CD4-positive, alpha-beta T cell treated with Interleukin-4 for 1 hour (primary cell): ENCODE measurements around the gene PPP1R1B.

Experiments used
- DNase-seq, 2 donors: peaks; one replicate each; pipeline ENCODE4 v3.0.0-alpha.2; 2020 to 2022

PPP1R1B gene

DNA sequence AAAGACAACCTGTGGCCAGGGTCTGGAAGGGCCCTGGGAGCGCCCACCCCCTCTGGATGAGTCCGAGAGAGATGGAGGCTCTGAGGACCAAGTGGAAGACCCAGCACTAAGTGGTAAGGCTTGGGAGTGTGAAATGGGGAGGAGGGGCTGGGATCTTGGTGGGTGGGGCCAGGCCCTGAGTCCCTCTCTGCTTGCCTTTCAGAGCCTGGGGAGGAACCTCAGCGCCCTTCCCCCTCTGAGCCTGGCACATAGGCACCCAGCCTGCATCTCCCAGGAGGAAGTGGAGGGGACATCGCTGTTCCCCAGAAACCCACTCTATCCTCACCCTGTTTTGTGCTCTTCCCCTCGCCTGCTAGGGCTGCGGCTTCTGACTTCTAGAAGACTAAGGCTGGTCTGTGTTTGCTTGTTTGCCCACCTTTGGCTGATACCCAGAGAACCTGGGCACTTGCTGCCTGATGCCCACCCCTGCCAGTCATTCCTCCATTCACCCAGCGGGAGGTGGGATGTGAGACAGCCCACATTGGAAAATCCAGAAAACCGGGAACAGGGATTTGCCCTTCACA is 8.9 kb downstream of the PPP1R1B start:
- no peak for DNase-seq

- DNase-seq: no peak
Measured at GRCh38 chr17:39636587-39636926, 9.8 kb downstream of the PPP1R1B start.

- peak; percentile 90 for DNase-seq
Measured at GRCh38 chr17:39636927-39637736, 10.4 kb downstream of the PPP1R1B start, which contains the start of gene STARD3. TSS of gene STARD3 (plus strand) at chr17:39637144. CDS start at chr17:39653532, 16,388 bp downstream.

DNA sequence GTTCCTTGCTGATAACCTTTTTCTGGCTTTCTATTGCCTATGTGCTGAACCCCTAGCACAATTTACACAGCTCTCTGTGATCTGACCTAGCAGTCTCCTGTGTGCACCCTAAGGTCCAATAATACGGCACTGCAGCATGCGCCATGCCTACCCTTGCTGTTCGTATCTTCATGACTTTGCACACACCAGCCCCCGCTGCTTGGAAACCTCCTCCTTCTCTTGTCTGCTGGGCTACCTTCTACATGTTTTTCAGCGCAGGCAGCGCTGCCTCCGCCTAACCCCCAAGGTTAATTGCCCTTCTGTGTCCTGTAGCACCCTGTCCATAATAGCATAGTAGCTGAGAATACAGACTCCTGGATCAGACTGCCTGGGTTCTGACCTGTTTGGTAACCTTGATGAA is 11.6 kb downstream of the PPP1R1B start:
- DNase-seq: no peak

GRCh38 chr17:39639043-39639442 is 12.3 kb downstream of the PPP1R1B start:
- DNase-seq: no peak

- no peak for DNase-seq
Measured at GRCh38 chr17:39639566-39640458, 13.1 kb downstream of the PPP1R1B start.

DNA sequence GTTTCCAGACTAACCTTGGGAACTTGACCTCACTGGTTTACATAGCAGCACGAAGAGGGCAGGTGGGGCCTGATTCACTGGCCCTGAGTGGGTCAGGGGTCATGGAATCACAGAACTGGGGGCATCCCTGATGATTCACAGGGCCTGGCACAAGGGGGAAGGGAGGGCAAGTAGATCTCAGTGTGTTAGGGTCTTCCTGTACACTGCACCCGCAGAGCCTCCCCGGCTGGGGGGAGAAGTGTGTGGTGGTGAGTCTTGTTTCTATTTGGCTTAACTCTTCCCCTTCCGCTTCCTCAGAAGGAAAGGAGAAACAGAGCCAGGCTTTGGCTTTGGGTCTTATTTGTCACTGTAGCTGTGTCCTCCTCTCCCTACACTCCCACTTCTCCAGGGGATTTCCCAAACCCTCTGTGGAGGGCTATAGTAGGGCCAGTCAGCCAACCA is 13.9 kb downstream of the PPP1R1B start:
- no peak for DNase-seq

DNA sequence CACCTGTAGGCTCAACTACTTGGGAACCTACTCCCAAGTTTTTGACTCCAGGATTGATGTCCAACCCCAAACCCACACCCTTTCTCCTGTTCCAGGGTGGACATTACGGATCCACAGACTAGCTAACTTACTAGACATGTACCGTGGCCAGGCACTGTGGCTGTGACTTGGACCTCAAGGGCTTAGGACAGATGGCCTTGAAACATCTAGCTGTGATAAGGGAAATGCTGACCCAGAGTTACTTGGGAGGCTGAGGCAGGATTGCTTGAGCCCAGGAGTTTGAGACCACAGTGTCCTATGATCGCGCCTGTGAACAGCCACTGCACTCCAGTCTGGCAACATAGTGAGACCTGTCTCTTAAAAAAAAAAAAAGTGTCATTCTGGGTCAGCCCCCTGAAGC is 14.3 kb downstream of the PPP1R1B start:
- no peak for DNase-seq

- DNase-seq: no peak
Measured at GRCh38 chr17:39641883-39642282, 15.1 kb downstream of the PPP1R1B start.

DNA sequence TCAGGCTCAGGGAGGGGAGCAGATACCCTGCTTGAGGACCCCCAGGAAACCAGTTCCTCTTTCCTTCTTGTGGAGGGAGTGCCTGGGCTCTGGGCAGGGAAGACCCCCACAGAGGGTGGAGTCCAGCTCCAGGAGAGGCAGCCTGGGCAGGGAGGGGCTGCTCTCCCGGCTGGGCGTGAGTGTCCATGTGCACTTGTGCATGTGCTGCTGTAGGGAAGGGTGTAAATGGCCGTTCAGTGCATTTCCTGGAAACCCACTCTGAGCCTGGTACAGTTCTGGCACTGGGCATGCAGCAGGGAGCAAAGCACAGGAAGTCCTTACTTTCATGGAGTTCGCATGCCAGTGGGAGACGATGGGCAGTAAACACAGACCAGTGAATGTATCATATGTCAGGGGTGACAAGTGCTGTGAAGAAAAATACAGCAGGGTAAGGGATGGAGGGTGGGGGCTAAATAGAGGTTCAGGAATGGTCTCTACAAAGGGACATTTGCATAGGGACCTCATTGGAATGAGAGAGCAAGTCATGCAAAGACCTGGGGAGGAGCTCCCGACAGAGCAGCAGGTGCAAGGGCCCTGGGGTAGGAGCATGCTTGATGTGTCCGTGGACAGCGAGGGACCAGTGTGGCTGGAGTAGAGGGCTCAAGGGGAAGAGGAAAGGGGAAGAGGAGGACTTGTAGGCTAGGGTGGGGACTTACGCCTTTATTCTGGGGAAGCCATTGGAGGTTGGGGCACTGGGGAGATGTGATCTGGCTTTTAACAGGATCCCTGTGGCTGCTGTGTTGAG is 15.7 kb downstream of the PPP1R1B start:
- DNase-seq: no peak

- DNase-seq: no peak
Measured at GRCh38 chr17:39643271-39643670, 16.5 kb downstream of the PPP1R1B start.

GRCh38 chr17:39647256-39647655 is 20.5 kb downstream of the PPP1R1B start:
- DNase-seq: no peak

- DNase-seq: no peak
Measured at GRCh38 chr17:39648616-39649366, 22.0 kb downstream of the PPP1R1B start.

DNA sequence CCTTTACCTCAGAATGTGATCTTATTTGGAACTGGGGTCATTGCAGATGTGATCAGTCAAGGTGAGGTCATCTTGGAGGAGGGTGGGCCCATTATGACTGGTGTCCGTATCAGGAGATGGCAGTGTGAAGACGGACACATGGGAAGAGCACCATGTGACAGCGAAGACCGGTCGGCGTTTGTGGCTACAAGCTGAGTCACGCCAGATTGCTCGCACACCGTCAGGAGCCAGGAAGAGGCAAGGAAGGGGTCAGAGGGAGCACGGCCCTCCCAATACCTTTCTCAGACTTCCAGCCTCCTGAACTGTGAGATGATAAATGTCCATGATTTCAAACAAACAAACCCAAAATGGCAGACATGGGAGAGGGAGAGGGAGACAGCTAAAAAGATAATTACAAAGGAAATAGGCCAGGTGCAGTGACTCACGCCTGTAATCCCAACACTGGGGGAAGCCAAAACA is 23.4 kb downstream of the PPP1R1B start:
- no peak for DNase-seq

DNA sequence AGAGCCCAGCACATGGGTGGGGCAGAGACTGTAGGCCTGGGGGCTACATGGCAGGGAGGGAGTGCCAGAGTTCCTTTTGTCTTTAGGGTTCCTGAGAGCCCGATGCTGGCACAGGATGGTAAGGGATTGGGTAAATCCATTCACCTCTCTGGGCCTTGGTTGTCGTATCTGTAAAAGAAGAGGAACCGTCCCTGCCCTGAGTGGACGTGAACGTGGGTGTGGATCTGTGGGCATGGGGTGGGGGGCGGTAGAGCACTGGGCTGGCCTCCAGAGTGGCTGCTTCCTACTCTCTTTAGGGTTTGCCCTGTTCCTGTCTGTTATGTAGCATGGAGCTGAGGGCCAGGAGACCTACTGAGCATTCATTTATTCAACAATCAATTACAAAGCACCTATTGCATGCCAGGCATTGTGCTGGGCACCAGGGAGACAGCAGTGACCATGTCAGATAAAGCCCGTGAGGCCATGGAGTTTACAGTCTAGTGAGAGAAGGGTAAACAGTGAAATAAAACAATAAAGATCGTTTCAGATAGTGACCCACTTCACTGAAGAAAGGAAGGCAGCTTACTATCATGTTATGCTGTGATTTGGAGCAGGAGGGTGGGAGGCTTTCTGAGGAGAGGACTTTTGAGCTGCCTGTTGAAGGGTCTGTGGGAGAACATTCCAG is 25.3 kb downstream of the PPP1R1B start:
- DNase-seq: no peak

DNA sequence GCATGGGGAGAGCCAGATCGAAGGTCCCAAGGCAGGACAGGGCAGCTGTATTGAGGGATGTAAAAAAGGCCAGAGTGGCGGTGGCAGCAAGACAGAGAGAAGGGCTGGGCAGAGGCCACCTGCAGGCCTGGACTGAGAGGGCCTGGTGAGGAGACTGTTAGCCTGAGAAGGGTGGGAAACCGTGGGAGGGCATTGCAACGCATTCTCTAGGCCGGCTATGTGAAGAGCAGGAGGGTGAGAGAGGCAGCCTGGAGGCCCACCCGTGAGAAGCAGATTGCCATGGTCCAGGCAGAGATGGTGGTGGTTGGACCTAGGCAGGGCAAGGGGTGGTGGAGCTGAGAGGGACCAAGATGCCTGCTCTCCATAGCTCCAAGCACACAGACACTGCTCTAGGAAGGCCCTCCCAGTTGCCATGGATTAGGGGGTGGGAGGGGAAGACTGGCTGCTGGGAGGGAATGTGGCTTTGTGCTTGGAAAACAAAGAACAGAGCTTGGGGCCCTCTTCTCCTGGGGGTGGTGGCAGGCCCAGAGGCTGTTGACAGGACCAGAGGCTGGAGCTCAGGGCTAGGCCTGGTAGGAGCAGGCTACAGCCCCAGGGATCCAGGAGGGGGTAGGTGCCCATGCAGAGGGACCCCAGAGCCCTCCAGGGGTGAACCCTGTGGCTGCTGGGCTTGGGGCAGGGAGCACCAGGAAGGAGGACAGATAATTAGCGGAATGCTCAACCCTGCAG is 26.0 kb downstream of the PPP1R1B start:
- no peak for DNase-seq

DNA sequence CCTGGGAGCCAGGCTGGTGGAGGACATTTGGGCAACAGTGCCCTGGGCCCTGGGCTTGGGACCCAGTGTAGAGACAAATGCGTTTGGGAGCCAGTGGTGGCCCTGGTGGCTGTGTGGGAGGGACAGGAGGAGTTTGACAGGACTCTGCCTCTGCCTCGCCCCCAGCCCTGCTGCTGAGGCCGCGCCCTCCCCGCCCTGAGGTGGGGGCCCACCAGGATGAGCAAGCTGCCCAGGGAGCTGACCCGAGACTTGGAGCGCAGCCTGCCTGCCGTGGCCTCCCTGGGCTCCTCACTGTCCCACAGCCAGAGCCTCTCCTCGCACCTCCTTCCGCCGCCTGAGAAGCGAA is 26.5 kb downstream of the PPP1R1B start:
- DNase-seq: no peak

- DNase-seq: peak; percentile 76 to 79
Measured at GRCh38 chr17:39653662-39654331, 27.0 kb downstream of the PPP1R1B start.

DNA sequence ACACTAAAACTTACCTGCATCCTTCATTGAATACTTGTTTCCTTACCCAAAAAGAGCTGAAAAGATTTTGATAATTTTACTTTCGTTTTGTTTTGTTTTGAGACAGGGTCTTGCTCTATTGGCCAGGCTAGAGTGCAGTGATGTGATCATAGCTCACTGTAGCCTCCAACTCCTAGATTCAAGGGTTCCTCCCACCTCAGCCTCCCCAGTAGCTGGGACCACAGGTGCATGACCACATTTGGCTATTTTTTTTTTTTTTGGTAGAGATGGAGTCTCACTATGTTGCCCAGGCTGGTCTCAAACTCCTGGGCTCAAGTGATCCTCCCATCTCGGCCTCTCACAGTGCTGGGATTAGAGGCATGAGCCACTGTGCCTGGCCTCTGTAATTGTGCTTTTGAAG is 28.4 kb downstream of the PPP1R1B start:
- no peak for DNase-seq

- no peak for DNase-seq
Measured at GRCh38 chr17:39658346-39658745, 31.6 kb downstream of the PPP1R1B start.
